GM23338 (cell line): ENCODE data around the gene MRC2. TPM values are rescaled to one million over a fixed set of nuclear protein-coding genes. Genes with fewer than 3 reads are reported as not detected.

Source experiments
- ATAC-seq: fragments of 200-7000 bp; cut with Tn5 transposase; 3 replicates; pipeline ENCODE4 v1.9.1; 2020
- DNase-seq: peaks from one replicate; pipeline ENCODE4 v3.0.0-alpha.2; 2015; ENCODE audit warnings: low spot score
- H2AFZ ChIP-seq: fragments of 200-600 bp; sonication (generic); 2 replicates; pipeline ENCODE4 v1.8.0; 2016; ENCODE audit warnings: antibody characterized with exemption, mild to moderate bottlenecking, moderate library complexity
- H3F3A ChIP-seq: fragments of 200-600 bp; sonication (generic); replicated peaks from 2 replicates; pipeline ENCODE4 v1.8.0; 2017; ENCODE audit warnings: antibody characterized with exemption, mixed run types, low read depth
- H3K27ac ChIP-seq: fragments of 200-600 bp; sonication (generic); 2 replicates; pipeline ENCODE4 v1.6.1; 2016; ENCODE audit warnings: low read depth
- H3K27me3 ChIP-seq: fragments of 200-600 bp; sonication (generic); 2 replicates; pipeline ENCODE4 v1.8.0; 2016; ENCODE audit warnings: mild to moderate bottlenecking, mixed run types, moderate library complexity; ENCODE audit not compliant: insufficient read depth
- H3K36me3 ChIP-seq: fragments of 200-600 bp; sonication (generic); 2 replicates; pipeline ENCODE4 v1.8.0; 2016; ENCODE audit warnings: mild to moderate bottlenecking; ENCODE audit not compliant: insufficient read depth
- H3K4me1 ChIP-seq: fragments of 200-600 bp; sonication (generic); 2 replicates; pipeline ENCODE4 v1.8.0; 2016; ENCODE audit warnings: mild to moderate bottlenecking, moderate library complexity; ENCODE audit not compliant: insufficient read depth
- H3K4me2 ChIP-seq: fragments of 200-600 bp; sonication (generic); 2 replicates; pipeline ENCODE4 v1.7.1; 2017; ENCODE audit warnings: mixed run types
- H3K4me3 ChIP-seq: fragments of 200-600 bp; sonication (generic); 2 replicates; pipeline ENCODE4 v1.6.1; 2016; ENCODE audit warnings: mixed run types
- H3K79me2 ChIP-seq: fragments of 200-600 bp; sonication (generic); replicated peaks from 2 replicates; pipeline ENCODE4 v1.8.0; 2017; ENCODE audit warnings: mild to moderate bottlenecking; ENCODE audit not compliant: insufficient read depth
- H3K9me2 ChIP-seq: fragments of 200-600 bp; sonication (generic); 2 replicates; pipeline ENCODE4 v1.8.0; 2017; ENCODE audit not compliant: insufficient read depth
- H4K20me1 ChIP-seq: fragments of 200-600 bp; sonication (generic); replicated peaks from 2 replicates; pipeline ENCODE4 v1.8.0; 2017; ENCODE audit warnings: mild to moderate bottlenecking; ENCODE audit not compliant: insufficient read depth
- H3K27ac Mint-ChIP-seq: 2 replicates; pipeline ENCODE4 v1.8.0; 2020; ENCODE audit warnings: inconsistent platforms, mild to moderate bottlenecking, moderate library complexity, mixed read lengths
- H3K27me3 Mint-ChIP-seq: 3 replicates; pipeline ENCODE4 v1.8.0; 2022; ENCODE audit warnings: low read depth, mild to moderate bottlenecking, moderate library complexity, mixed read lengths, inconsistent platforms; ENCODE audit not compliant: insufficient read depth, poor library complexity
- H3K36me3 Mint-ChIP-seq: 3 replicates; pipeline ENCODE4 v1.8.0; 2021; ENCODE audit warnings: low read depth, mild to moderate bottlenecking, inconsistent platforms, moderate library complexity, mixed read lengths
- H3K4me1 Mint-ChIP-seq: 3 replicates; pipeline ENCODE4 v1.8.0; 2020; ENCODE audit warnings: mild to moderate bottlenecking, inconsistent platforms, mixed read lengths
- H3K4me3 Mint-ChIP-seq: 3 replicates; pipeline ENCODE4 v1.8.0; 2021; ENCODE audit warnings: moderate library complexity, mild to moderate bottlenecking, inconsistent platforms, mixed read lengths
- H3K9me3 Mint-ChIP-seq: 3 replicates; pipeline ENCODE4 v1.8.0; 2020; ENCODE audit warnings: moderate library complexity, mild to moderate bottlenecking, inconsistent platforms, mixed read lengths
- CREB1 ChIP-seq: fragments of 250-450 bp; sonication (Bioruptor Pico); IDR thresholded peaks from 2 replicates; pipeline ENCODE4 v1.5.0; 2020; ENCODE audit warnings: low read depth, mild to moderate bottlenecking, moderate library complexity
- POLR2AphosphoS5 ChIP-seq: IDR thresholded peaks from 2 replicates; pipeline ENCODE4 v1.6.1; 2016; ENCODE audit warnings: antibody characterized with exemption, low read depth
- STAT1 ChIP-seq: IDR thresholded peaks from one replicate; pipeline ENCODE4 v1.6.1; 2016; ENCODE audit warnings: antibody characterized with exemption; ENCODE audit not compliant: unreplicated experiment
- ZNF114 ChIP-seq: fragments of 250-450 bp; sonication (Bioruptor Pico); IDR thresholded peaks from 2 replicates; pipeline ENCODE4 v1.5.0; 2020; ENCODE audit warnings: mild to moderate bottlenecking, moderate library complexity
- polyA plus RNA-seq: library from polyadenylated mRNA; unstranded; fragments of >200 nt; fragmentation: Nextera tagmentation; extraction: Ambion mirVana; gene quantifications from 2 replicates; pipeline ENCODE4 v1.2.1, GENCODE V29; 2016
- total RNA-seq: library from RNA; depleted of rRNA; stranded (reverse); fragments of >200 nt; shearing (Covaris generic); gene quantifications from 2 replicates; pipeline ENCODE4 v1.2.3, GENCODE V29; 2014
- TF ChIP-seq, protein P1 (sequence below), 2 experiments: fragments of 200-600 bp in 1 of 2; sonication (generic) in 1 of 2; conservative IDR thresholded peaks; 2 replicates each; pipeline versions ENCODE4 v1.5.1 to v1.6.1; 2016 to 2017; ENCODE audit warnings: antibody characterized with exemption in 2 of 2, low read depth in 2 of 2, mild to moderate bottlenecking in 2 of 2, moderate library complexity in 1 of 2
- TF ChIP-seq, protein P2 (sequence below): fragments of 250-450 bp; sonication (Bioruptor Pico); IDR thresholded peaks from 2 replicates; pipeline ENCODE4 v1.5.0; 2020; ENCODE audit warnings: mild to moderate bottlenecking, moderate library complexity
- TF ChIP-seq, protein P3 (sequence below): IDR thresholded peaks from one replicate; pipeline ENCODE4 v1.6.1; 2018; ENCODE audit warnings: antibody characterized with exemption; ENCODE audit not compliant: unreplicated experiment

MRC2 gene
- total and polyA plus RNA-seq, 2 experiments from 2014 or later: 8.0 to 38.6 TPM

DNA sequence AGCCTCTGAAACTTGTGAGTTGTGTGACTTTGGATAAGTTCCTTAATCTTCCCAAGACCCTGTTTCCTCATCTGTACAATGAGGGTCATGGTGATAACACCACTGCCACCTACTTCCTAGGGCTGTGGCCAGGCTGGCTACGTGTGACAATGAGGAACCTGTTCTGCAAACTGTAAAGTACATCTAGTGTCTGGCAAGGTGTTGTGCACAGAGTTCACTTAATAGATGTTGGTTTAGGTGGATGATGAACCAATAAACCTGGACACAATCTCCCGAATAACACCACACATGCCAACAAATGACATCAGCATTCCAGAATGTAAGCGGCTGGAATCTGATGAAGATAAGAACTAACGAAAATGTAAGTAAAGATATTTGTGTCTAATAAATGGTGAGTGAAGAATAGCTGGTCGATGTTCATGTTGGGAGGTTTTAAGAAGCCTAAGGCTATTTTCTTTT, 98.3 kb downstream of the MRC2 start:
- no peak overlapping the region for H3K27ac Mint-ChIP-seq
- H3K27me3 ChIP-seq: no peaks in the 10 kb centered on the region
- H3K9me2 ChIP-seq: no peaks in the 10 kb centered on the region
- no peaks in the 10 kb centered on the region for H3K79me2 ChIP-seq
- H3K36me3 Mint-ChIP-seq: no peaks in the 10 kb centered on the region; the same call in 2 of the 3 replicates
- no peak for TF ChIP-seq POLR2AphosphoS5
- TF ChIP-seq, protein P1, sequence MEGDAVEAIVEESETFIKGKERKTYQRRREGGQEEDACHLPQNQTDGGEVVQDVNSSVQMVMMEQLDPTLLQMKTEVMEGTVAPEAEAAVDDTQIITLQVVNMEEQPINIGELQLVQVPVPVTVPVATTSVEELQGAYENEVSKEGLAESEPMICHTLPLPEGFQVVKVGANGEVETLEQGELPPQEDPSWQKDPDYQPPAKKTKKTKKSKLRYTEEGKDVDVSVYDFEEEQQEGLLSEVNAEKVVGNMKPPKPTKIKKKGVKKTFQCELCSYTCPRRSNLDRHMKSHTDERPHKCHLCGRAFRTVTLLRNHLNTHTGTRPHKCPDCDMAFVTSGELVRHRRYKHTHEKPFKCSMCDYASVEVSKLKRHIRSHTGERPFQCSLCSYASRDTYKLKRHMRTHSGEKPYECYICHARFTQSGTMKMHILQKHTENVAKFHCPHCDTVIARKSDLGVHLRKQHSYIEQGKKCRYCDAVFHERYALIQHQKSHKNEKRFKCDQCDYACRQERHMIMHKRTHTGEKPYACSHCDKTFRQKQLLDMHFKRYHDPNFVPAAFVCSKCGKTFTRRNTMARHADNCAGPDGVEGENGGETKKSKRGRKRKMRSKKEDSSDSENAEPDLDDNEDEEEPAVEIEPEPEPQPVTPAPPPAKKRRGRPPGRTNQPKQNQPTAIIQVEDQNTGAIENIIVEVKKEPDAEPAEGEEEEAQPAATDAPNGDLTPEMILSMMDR (conservative IDR thresholded peaks at IDR 0.05; ENCODE audit: low read depth in 2 of 2): no peak
- TF ChIP-seq CREB1 (CRISPR knock-in tag): no peak
- TF ChIP-seq, protein P2, sequence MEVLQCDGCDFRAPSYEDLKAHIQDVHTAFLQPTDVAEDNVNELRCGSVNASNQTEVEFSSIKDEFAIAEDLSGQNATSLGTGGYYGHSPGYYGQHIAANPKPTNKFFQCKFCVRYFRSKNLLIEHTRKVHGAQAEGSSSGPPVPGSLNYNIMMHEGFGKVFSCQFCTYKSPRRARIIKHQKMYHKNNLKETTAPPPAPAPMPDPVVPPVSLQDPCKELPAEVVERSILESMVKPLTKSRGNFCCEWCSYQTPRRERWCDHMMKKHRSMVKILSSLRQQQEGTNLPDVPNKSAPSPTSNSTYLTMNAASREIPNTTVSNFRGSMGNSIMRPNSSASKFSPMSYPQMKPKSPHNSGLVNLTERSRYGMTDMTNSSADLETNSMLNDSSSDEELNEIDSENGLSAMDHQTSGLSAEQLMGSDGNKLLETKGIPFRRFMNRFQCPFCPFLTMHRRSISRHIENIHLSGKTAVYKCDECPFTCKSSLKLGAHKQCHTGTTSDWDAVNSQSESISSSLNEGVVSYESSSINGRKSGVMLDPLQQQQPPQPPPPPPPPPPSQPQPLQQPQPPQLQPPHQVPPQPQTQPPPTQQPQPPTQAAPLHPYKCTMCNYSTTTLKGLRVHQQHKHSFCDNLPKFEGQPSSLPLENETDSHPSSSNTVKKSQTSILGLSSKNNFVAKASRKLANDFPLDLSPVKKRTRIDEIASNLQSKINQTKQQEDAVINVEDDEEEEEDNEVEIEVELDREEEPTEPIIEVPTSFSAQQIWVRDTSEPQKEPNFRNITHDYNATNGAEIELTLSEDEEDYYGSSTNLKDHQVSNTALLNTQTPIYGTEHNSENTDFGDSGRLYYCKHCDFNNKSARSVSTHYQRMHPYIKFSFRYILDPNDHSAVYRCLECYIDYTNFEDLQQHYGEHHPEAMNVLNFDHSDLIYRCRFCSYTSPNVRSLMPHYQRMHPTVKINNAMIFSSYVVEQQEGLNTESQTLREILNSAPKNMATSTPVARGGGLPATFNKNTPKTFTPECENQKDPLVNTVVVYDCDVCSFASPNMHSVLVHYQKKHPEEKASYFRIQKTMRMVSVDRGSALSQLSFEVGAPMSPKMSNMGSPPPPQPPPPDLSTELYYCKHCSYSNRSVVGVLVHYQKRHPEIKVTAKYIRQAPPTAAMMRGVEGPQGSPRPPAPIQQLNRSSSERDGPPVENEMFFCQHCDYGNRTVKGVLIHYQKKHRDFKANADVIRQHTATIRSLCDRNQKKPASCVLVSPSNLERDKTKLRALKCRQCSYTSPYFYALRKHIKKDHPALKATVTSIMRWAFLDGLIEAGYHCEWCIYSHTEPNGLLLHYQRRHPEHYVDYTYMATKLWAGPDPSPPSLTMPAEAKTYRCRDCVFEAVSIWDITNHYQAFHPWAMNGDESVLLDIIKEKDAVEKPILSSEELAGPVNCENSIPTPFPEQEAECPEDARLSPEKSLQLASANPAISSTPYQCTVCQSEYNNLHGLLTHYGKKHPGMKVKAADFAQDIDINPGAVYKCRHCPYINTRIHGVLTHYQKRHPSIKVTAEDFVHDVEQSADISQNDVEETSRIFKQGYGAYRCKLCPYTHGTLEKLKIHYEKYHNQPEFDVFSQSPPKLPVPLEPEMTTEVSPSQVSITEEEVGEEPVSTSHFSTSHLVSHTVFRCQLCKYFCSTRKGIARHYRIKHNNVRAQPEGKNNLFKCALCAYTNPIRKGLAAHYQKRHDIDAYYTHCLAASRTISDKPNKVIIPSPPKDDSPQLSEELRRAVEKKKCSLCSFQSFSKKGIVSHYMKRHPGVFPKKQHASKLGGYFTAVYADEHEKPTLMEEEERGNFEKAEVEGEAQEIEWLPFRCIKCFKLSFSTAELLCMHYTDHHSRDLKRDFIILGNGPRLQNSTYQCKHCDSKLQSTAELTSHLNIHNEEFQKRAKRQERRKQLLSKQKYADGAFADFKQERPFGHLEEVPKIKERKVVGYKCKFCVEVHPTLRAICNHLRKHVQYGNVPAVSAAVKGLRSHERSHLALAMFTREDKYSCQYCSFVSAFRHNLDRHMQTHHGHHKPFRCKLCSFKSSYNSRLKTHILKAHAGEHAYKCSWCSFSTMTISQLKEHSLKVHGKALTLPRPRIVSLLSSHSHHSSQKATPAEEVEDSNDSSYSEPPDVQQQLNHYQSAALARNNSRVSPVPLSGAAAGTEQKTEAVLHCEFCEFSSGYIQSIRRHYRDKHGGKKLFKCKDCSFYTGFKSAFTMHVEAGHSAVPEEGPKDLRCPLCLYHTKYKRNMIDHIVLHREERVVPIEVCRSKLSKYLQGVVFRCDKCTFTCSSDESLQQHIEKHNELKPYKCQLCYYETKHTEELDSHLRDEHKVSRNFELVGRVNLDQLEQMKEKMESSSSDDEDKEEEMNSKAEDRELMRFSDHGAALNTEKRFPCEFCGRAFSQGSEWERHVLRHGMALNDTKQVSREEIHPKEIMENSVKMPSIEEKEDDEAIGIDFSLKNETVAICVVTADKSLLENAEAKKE (CRISPR knock-in tag): no peak
- no peak for TF ChIP-seq ZNF114
- no peak for TF ChIP-seq STAT1
- TF ChIP-seq, protein P3, sequence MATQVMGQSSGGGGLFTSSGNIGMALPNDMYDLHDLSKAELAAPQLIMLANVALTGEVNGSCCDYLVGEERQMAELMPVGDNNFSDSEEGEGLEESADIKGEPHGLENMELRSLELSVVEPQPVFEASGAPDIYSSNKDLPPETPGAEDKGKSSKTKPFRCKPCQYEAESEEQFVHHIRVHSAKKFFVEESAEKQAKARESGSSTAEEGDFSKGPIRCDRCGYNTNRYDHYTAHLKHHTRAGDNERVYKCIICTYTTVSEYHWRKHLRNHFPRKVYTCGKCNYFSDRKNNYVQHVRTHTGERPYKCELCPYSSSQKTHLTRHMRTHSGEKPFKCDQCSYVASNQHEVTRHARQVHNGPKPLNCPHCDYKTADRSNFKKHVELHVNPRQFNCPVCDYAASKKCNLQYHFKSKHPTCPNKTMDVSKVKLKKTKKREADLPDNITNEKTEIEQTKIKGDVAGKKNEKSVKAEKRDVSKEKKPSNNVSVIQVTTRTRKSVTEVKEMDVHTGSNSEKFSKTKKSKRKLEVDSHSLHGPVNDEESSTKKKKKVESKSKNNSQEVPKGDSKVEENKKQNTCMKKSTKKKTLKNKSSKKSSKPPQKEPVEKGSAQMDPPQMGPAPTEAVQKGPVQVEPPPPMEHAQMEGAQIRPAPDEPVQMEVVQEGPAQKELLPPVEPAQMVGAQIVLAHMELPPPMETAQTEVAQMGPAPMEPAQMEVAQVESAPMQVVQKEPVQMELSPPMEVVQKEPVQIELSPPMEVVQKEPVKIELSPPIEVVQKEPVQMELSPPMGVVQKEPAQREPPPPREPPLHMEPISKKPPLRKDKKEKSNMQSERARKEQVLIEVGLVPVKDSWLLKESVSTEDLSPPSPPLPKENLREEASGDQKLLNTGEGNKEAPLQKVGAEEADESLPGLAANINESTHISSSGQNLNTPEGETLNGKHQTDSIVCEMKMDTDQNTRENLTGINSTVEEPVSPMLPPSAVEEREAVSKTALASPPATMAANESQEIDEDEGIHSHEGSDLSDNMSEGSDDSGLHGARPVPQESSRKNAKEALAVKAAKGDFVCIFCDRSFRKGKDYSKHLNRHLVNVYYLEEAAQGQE: no peak
- H3K4me1 Mint-ChIP-seq: peaks cover 19% of the 10 kb centered on the region
- peaks cover 7% of the 10 kb centered on the region for H3K4me1 ChIP-seq
- no peaks in the 10 kb centered on the region for H3K36me3 ChIP-seq
- no peak for ATAC-seq
- no peak overlapping the region for H3K4me3 Mint-ChIP-seq
- no peak overlapping the region for H3K27ac ChIP-seq
- no peak overlapping the region for H2AFZ ChIP-seq
- H4K20me1 ChIP-seq: no peaks in the 10 kb centered on the region
- H3K9me3 Mint-ChIP-seq: peaks cover 9% of the 10 kb centered on the region
- H3K27me3 Mint-ChIP-seq: peaks cover 6% of the 10 kb centered on the region
- DNase-seq: no peak
- H3K4me3 ChIP-seq: no peak overlapping the region
- no peak overlapping the region for H3K4me2 ChIP-seq
- H3F3A ChIP-seq: no peaks in the 10 kb centered on the region
